Gastroesophageal sphincter (tissue), 4 donors: ENCODE data around the gene SNRNP27. TPM values are rescaled to one million over a fixed set of nuclear protein-coding genes. Genes with fewer than 3 reads are reported as not detected.

Experiments used
- ATAC-seq: fragments of 150-250 bp; one replicate; pipeline ENCODE4 v1.9.1; 2016; ENCODE audit warnings: mild to moderate bottlenecking, moderate library complexity
- H3K27ac ChIP-seq, 4 donors: fragments of 200-600 bp; sonication (generic) in 3 of 4; 1 replicate in 3 of 4; 2 replicates in 1 of 4; pipeline ENCODE4 v1.5.1; 2016 to 2019
- H3K27me3 ChIP-seq: fragments of 200-600 bp; sonication (generic); one replicate; pipeline ENCODE4 v1.5.1; 2019
- H3K36me3 ChIP-seq, 2 donors: fragments of 200-600 bp; sonication (generic); one replicate each; pipeline ENCODE4 v1.5.1; 2019; ENCODE audit warnings: control low read depth in 1 of 2
- H3K4me1 ChIP-seq, 3 donors: fragments of 200-600 bp; sonication (generic); 1 replicate in 2 of 3; 2 replicates in 1 of 3; pipeline ENCODE4 v1.5.1; 2016 to 2019; ENCODE audit warnings: control low read depth in 2 of 3
- H3K4me3 ChIP-seq, 2 donors: fragments of 200-600 bp; sonication (generic); one replicate each; pipeline ENCODE4 v1.5.1; 2019; ENCODE audit warnings: mild to moderate bottlenecking in 1 of 2, moderate library complexity in 1 of 2
- H3K9me3 ChIP-seq, 3 donors: fragments of 200-600 bp; sonication (generic); one replicate each; pipeline ENCODE4 v1.5.1; 2017 to 2019; ENCODE audit warnings: control low read depth in 2 of 3
- CTCF ChIP-seq, 4 experiments: fragments of 200-600 bp in 2 of 4; fragments of 450-650 bp in 2 of 4; sonication (generic) in 1 of 4; IDR thresholded peaks; one replicate each; pipeline ENCODE4 v1.5.1; 2017 to 2019; ENCODE audit warnings: antibody characterized with exemption in 4 of 4, mild to moderate bottlenecking in 2 of 4, moderate library complexity in 2 of 4
- EP300 ChIP-seq: sonication (generic); formaldehyde crosslinking; IDR thresholded peaks from one replicate; pipeline ENCODE4 v1.6.1; 2017; ENCODE audit warnings: antibody characterized with exemption, mild to moderate bottlenecking
- POLR2A ChIP-seq, 2 donors: fragments of 450-650 bp; IDR thresholded peaks; one replicate each; pipeline ENCODE4 v1.6.1; 2017; ENCODE audit warnings: antibody characterized with exemption in 2 of 2, mild to moderate bottlenecking in 2 of 2, moderate library complexity in 1 of 2
- POLR2AphosphoS5 ChIP-seq: sonication (generic); formaldehyde crosslinking; IDR thresholded peaks from one replicate; pipeline ENCODE4 v1.6.1; 2017; ENCODE audit warnings: antibody characterized with exemption
- WGBS, 2 donors: methylation state at CpG; one replicate each; pipeline ENCODE4 v1.1.5; 2018; ENCODE audit warnings: low coverage in 1 of 2; 5-methylcytosine and 5-hydroxymethylcytosine counted together
- total RNA-seq, 4 donors: library from RNA; depleted of rRNA; stranded (reverse); fragments of >200 nt; gene quantifications; one replicate each; pipeline ENCODE4 v1.1.0, GENCODE V29; 2016

SNRNP27 gene
- total RNA-seq, 4 donors from 2014 or later: 59.4 to 87.8 (median 75.9) TPM

- Histone ChIP-seq H3K27me3 (no peaks in the 10 kb centered on the region), H3K4me1 (peaks cover 0 to 11% (median 0%) of the 10 kb centered on the region in 3 donors), H3K27ac (no peak overlapping the region), H3K9me3 (no peaks in the 10 kb centered on the region), H3K4me3 (no peak overlapping the region), H3K36me3 (peaks cover 0 to 94% of the 10 kb centered on the region in 2 donors)
- TF ChIP-seq POLR2AphosphoS5 (no peak), CTCF (IDR thresholded peaks at IDR 0.05) (no peak), POLR2A (IDR thresholded peaks at IDR 0.05) (no peak), EP300 (no peak)
- no peak for ATAC-seq
Observed at GRCh38 chr2:69907216-69907615, 13.5 kb downstream of the SNRNP27 start.

- 0 to 3% methylated on average over 2 of the region's 2 CpGs for WGBS, 2 donors
- H3K27ac ChIP-seq: peak overlapping the region in 3 of 4 donors; percentile 8 to 98 (median 22)
- TF ChIP-seq CTCF (IDR thresholded peaks at IDR 0.05) (peak; percentile 35 to 68 (median 57)), EP300 (no peak)
- no peaks in the 10 kb centered on the region for H3K9me3 ChIP-seq
- H3K4me1 ChIP-seq: peaks cover 4 to 37% (median 18%) of the 10 kb centered on the region in 3 donors
- peaks cover 0 to 45% of the 10 kb centered on the region in 2 donors for H3K36me3 ChIP-seq
- ATAC-seq: no peak
- H3K27me3 ChIP-seq: no peaks in the 10 kb centered on the region
- H3K4me3 ChIP-seq: no peak overlapping the region
Observed at GRCh38 chr2:69911985-69912563, 18.3 kb downstream of the SNRNP27 start.

GRCh38 chr2:69914164-69914949, 20.6 kb downstream of the SNRNP27 start:
- 0% methylated on average over 3 to 9 of the region's 56 CpGs for WGBS, 2 donors
- H3K27ac ChIP-seq: peak overlapping the region; percentile 90 to 99 (median 96)
- H3K4me3 ChIP-seq: peak overlapping the region; percentile 51 to 91
- H3K36me3 ChIP-seq: peaks cover 0 to 26% of the 10 kb centered on the region in 2 donors
- peaks cover 10 to 59% (median 25%) of the 10 kb centered on the region in 3 donors for H3K4me1 ChIP-seq
- peak; percentile 94 for ATAC-seq
- H3K9me3 ChIP-seq: no peaks in the 10 kb centered on the region
- no peaks in the 10 kb centered on the region for H3K27me3 ChIP-seq
- TF ChIP-seq EP300 (no peak), POLR2A (IDR thresholded peaks at IDR 0.05) (peak; percentile 79 to 90), POLR2AphosphoS5 (peak; percentile 93), CTCF (IDR thresholded peaks at IDR 0.05) (peak in 3 of 4 experiments; percentile 15 to 40 (median 17))

- ATAC-seq: peak; percentile 8
- no peaks in the 10 kb centered on the region for H3K9me3 ChIP-seq
- H3K36me3 ChIP-seq: peaks cover 0 to 23% of the 10 kb centered on the region in 2 donors
- peak within 1 kb of the TSS; percentile 56 to 91 for H3K4me3 ChIP-seq
- TF ChIP-seq EP300 (no peak), POLR2A (IDR thresholded peaks at IDR 0.05) (peak; percentile 97), CTCF (IDR thresholded peaks at IDR 0.05) (peak in 1 of 4 experiments; percentile 13), POLR2AphosphoS5 (peak; percentile 96)
- H3K4me1 ChIP-seq: peaks cover 10 to 65% (median 25%) of the 10 kb centered on the region in 3 donors
- H3K27ac ChIP-seq: peak within 1 kb of the TSS; percentile 90 to 99 (median 96)
- WGBS, 2 donors: 0% methylated on average over 1 of the region's 81 CpGs
- H3K27me3 ChIP-seq: no peaks in the 10 kb centered on the region
Observed at GRCh38 chr2:69914950-69915945, 21.5 kb downstream of the SNRNP27 start, which contains the start of gene MXD1. Gene MXD1 (plus strand): TSS chr2:69915109. CDS start chr2:69915331, 222 bp downstream.
